Occipital lobe (tissue), 2 donors: ENCODE data around the gene RNF112. TPM values are rescaled to one million over a fixed set of nuclear protein-coding genes. Genes with fewer than 3 reads are reported as not detected.

Source experiments
- DNase-seq: peaks from one replicate; lab custom pipeline; 2025; lab: John Stamatoyannopoulos, UW
- total RNA-seq: library from RNA; depleted of rRNA; stranded (reverse); fragments of >200 nt; gene quantifications from one replicate; pipeline ENCODE4 v1.2.3, GENCODE V29; 2014

The RNF112 gene
- 31.4 TPM for total RNA-seq

GRCh38 chr17:19410875-19411620 lies at the start of gene RNF112:
Gene RNF112 (plus strand): TSS chr17:19411232. CDS start chr17:19411409, 177 bp downstream.
- DNase-seq: peak; percentile 84

GRCh38 chr17:19361326-19361725 lies 49.7 kb upstream of the RNF112 start:
- DNase-seq: no peak

- DNase-seq: no peak
Observed at GRCh38 chr17:19361944-19362276, 49.1 kb upstream of the RNF112 start.

- DNase-seq: peak; percentile 95
Observed at GRCh38 chr17:19362277-19363113, 48.5 kb upstream of the RNF112 start, which contains the start of gene B9D1. Gene B9D1 (minus strand): TSS chr17:19362723. CDS start chr17:19362569, 154 bp downstream.

- no peak for DNase-seq
Observed at GRCh38 chr17:19363114-19363438, 48.0 kb upstream of the RNF112 start.

GRCh38 chr17:19363460-19364035 lies 47.5 kb upstream of the RNF112 start:
- DNase-seq: no peak

- peak; percentile 70 for DNase-seq
Observed at GRCh38 chr17:19364699-19365498, 46.1 kb upstream of the RNF112 start.

- DNase-seq: no peak
Observed at GRCh38 chr17:19365499-19365817, 45.6 kb upstream of the RNF112 start.

GRCh38 chr17:19365833-19366636 lies 45.0 kb upstream of the RNF112 start:
- DNase-seq: no peak

- DNase-seq: no peak
Observed at GRCh38 chr17:19366637-19366972, 44.4 kb upstream of the RNF112 start.

GRCh38 chr17:19368229-19368628 lies 42.8 kb upstream of the RNF112 start:
- DNase-seq: no peak

GRCh38 chr17:19369107-19369778 lies 41.8 kb upstream of the RNF112 start:
- no peak for DNase-seq

GRCh38 chr17:19369846-19370492 lies 41.1 kb upstream of the RNF112 start:
- DNase-seq: no peak

- no peak for DNase-seq
Observed at GRCh38 chr17:19370493-19370960, 40.5 kb upstream of the RNF112 start.

GRCh38 chr17:19371259-19372010 lies 39.6 kb upstream of the RNF112 start:
- no peak for DNase-seq

- no peak for DNase-seq
Observed at GRCh38 chr17:19372011-19372370, 39.0 kb upstream of the RNF112 start.

- DNase-seq: no peak
Observed at GRCh38 chr17:19372439-19372838, 38.6 kb upstream of the RNF112 start.

- DNase-seq: no peak
Observed at GRCh38 chr17:19372866-19373504, 38.0 kb upstream of the RNF112 start.

GRCh38 chr17:19374136-19374535 lies 36.9 kb upstream of the RNF112 start:
- no peak for DNase-seq
